Measurements from ENCODE around the gene IGFBP2.
A peak's percentile ranks its signal among the peaks of the same experiment; 100 is the strongest.

Gene IGFBP2

DNA sequence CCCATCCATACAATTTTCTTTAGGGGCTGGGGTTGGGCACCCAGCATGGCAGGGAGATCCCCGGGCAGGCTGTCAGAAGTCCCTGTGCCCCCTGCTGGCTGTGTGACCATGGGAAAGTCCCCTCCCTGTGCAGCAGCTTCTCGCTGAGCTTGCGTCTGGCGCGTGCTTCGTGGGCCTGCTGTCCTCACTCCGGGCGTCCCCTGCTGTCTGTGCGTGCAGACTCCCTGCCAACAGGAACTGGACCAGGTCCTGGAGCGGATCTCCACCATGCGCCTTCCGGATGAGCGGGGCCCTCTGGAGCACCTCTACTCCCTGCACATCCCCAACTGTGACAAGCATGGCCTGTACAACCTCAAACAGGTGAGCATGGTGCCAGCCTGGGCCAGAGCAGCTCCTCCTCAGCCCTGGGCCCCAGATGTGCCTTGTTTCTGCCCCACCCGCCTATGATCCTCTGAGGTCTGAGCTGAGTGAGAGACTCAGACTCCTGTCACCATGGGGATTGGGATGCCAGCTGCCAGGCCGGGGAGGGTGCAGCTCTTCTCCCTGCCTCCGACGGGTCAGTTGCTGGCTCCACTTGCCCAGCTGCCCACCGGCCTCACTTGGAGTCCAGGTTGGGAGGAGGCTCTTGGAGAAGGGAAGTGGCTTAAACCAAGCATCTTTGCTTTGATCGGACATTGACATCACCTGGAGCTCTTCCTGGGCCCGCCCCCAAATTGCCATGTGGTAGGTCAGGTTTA is 28.6 kb downstream of the IGFBP2 start:
- no peak for DNase-seq (ENCODE audit: low spot score)

DNA sequence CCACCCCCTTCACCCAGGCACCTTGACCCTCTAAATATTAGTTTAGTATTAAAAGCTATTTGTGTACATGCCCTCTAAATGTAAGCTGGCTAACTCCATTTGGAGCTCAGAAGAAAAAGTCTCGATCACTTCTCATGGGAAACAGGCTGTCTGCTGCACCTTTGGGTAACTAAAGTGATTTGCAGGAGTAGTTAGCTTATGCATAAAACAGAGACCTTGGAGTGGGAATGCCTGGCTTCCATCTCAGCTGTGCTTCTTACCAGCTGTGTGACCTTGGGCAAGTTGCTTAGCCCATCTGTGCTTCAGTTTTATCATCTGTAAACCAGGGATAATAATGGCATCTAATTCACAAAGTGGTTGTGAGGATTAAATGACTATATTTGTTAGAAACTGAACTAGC is 29.9 kb downstream of the IGFBP2 start:
- no peak for DNase-seq (ENCODE audit: low spot score)

DNA sequence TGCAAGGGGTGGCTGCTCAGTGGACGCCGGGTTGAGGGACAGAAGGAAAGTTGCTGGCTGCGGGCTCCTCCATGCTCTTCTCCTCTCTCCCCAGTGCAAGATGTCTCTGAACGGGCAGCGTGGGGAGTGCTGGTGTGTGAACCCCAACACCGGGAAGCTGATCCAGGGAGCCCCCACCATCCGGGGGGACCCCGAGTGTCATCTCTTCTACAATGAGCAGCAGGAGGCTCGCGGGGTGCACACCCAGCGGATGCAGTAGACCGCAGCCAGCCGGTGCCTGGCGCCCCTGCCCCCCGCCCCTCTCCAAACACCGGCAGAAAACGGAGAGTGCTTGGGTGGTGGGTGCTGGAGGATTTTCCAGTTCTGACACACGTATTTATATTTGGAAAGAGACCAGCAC is 30.6 kb downstream of the IGFBP2 start:
- no peak for DNase-seq (ENCODE audit: low spot score)

DNA sequence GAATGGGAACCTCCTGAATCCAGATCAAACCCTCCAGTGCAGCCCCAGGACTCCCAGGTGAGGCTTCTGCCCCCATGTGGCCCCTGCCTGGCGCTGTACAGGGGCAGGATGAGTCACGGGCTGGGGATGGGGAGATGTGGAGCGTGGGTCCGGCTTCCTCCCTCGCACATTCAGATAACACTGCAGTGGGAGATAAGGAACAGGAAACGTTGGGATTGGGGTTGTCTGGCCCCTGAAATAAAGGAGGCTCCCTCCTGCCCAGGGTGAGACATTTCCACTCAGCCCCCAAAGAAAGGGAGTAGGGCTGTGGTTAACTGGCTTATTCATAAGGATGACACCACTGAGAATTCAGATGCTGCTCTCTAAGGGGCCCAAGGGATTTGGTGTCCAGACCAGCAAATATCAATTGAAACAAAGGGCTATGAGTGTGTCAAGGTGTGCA is 31.4 kb downstream of the IGFBP2 start:
- peak; percentile 33 for DNase-seq (ENCODE audit: low spot score)

DNA sequence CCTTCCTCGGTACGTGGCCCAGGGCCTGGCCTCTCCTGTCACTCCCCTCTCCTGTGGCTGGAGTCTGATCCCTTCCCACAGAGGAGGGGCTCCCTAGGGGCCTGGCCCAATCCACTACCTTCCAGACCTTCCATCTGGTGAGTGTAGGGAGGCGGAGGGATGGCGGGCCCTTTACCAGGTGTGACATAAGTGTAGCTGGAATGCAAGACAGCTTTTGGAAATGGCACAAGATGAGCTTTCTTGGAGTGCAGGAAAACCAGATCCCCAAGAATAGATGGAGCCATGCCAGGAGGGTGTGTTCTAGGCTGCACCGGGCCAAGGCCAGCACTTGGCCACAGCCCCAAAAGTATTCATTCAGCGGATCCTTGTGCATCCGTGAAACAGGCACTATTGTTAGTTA is 32.0 kb downstream of the IGFBP2 start:
- peak; percentile 35 for DNase-seq (ENCODE audit: low spot score)

DNA sequence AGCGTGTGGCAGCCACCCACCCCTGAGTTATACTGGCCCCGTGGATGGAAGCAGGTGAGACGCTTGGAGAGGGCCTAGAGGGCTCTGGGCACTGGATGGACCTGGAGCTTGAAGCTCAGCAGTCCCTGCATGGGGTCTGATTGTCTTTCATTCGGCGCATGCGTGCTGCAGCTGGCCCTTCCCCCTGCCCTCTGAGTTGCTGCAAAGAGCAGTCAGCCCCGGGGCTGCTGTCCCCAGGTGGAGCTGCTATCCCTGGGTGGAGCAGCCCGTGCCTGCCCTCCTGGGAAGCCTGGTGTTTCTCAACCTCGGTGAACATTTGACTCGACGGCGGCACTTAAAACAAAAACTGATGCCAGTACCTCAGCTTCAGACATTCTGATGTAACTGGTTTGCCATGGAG is 32.5 kb downstream of the IGFBP2 start:
- DNase-seq (ENCODE audit: low spot score) = no peak

DNA sequence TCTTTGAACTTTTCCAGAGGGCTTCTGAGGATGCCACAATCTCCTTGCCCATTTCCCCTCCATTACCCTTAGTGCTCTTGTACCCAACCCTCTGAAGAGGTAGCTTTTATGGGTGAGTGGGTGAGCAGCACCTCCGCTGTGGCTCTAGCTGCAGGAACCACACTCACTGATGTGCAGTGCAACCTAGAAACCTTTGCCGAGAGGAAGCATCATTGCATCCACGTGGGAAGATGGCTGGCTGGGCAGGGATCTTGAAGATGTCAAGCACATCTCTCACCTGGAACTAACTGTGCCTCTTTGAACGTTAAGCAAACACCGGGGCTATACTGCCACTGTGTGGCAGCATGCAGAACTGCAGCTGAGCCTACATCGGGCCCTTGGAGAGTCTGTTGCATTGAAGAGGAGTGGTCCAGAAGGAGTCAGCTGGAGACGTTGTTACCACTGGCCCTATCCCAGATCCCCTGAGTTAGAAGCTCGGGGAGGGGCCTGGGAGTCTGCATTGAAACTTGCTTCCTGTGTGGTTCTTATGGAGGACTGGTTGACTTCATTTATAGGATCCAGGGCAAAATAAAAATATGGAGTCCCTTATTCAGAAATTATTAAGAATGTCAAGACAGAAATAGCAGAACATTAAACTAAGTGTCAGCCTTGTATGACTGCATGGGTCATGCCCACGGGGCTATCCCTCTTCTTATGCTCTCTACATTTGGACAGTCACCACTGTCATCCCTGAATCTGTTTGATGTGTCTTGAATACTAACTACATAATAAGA is 33.4 kb downstream of the IGFBP2 start:
- peak; percentile 81 for DNase-seq (ENCODE audit: low spot score)

DNA sequence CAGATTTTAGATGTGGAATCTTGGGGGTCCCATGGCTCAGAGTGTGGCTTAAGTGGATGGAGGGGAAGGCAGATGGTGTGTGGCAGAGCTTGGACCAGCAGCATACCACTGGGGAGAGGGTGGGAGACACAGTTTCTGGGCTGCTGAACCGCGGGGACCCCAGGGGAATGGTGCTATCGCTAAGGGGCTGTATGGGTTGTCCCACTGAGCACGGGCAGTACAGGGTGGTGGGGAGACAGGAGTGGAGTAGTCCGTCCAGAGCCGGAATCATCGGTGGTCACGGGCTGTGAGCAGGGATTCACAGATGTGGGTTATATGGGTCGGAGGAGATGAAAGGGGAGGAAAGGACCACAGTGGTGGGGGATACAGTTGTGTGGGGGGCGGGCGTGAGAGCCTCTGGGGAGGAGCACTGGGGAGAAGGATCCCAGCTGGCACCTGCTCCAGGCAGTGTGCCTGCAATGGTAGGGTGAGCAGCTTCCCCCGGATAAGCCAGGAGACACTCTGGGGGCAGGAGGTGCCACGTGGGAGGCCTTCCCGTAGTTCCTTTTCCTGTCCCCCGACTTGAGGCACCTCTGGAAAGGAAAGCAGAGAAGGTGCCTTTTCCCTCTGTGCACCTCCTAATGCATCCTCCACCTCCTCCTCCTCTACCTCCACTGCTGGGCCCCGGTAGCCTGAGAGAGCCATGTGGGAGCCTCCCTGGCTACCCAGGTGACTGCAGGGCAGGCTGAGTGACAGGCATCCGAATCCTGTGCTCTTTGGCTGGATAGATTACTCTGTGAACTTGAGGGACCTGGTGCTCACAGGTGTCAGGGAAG is 37.3 kb downstream of the IGFBP2 start:
- no peak for DNase-seq (ENCODE audit: low spot score)

DNA sequence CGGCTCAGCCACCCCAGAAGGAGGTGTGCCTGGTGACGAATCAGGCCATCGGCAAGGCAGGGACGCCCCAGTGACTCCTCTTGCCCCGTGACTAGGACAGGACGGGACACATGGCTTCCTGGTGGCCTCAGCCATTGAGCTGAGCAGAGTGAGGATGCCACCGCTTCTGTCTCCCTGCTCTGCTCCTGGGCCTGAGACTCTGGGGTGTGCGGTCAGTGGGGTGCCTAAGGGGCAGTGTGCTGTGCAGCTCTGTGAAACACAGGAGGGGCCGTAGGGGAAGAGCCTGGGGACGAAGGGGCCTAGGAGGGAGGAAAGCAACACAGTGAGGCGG is 37.8 kb downstream of the IGFBP2 start:
- DNase-seq (ENCODE audit: low spot score) = no peak

DNA sequence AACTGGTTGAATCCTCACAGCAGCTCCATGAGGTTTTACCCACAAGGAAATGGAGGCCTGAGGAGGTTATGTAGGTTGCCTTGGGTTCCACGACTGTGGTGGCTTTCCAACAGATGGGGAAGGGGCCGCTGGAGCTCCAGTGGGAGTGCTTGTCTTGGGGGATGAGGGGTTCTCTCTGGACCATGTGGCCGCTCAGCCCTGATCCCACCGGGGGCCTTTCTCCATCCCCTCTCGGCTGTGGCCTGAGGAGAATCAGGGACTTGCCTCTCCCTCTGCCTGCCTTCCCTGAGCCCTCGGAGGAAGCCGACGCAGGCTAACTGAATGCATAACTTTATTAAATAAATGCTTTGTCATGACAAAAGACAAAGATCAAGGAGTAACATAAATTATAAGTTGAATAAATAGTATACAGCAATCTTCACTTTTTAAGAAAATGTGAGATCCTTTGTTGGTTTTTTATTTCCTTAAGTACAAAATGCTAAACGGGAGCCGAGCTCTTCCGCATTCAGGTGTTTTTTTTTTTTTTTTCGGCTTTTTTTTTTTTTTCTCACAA is 38.6 kb downstream of the IGFBP2 start:
- no peak for DNase-seq (ENCODE audit: low spot score)

DNA sequence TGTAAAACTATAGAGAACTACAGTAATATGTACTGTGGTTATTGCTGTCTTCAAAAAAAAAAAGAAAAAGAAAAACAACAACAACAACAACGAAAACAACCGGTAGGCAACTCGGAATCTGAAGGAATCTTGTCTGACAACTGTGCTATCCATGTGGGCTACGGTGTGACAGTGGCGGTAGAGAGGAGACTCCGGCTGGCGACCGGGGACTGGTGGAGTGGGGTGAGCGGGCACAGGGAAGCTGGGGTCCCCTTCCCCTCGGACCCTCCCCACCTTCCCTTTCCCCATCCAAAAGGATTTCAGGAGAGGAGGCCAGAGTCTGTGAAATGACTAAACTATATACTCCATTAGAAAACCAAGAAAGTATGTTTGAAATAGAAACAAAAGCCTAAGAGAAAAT is 39.2 kb downstream of the IGFBP2 start:
- DNase-seq (ENCODE audit: low spot score) = no peak

DNA sequence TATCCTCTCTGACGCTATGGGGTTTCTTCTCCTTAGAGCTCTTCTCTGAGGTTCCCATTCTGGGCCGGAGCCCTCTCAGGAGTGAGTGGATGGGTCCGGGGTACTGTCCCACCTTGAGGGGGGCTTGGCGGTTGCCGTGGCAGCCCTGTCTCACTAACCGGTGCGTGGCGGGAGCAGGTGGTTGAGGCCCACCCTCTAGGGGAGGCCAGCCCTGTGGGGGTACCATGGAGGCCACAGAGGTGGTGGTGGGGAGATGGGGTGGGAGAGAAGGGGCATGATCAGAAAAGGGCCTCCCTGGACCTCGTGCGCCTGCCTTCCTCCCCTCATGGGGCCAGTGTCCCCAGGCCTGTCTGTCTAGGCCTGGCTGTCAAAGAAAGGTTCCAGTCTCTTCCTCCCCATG is 39.8 kb downstream of the IGFBP2 start:
- no peak for DNase-seq (ENCODE audit: low spot score)

DNA sequence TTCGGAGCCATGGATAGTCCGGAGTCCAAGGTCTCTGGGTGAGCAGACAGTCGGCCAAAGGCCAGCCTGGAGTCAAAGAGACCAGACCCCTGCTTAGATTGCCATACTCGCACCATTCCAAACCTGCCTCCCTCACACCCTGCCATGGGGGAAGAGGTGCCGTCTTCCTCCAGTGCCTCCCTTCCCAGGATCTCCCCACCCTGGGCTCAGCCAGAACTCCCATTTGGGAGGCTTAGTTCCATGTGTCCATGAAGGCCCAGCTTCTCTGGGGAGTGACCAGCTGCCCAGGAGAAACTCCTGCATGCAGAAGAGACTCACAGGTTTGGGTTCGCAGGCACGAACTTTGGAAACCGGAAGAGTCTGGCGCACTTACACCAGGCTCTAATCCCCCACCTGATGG is 40.4 kb downstream of the IGFBP2 start:
- DNase-seq (ENCODE audit: low spot score) = no peak

DNA sequence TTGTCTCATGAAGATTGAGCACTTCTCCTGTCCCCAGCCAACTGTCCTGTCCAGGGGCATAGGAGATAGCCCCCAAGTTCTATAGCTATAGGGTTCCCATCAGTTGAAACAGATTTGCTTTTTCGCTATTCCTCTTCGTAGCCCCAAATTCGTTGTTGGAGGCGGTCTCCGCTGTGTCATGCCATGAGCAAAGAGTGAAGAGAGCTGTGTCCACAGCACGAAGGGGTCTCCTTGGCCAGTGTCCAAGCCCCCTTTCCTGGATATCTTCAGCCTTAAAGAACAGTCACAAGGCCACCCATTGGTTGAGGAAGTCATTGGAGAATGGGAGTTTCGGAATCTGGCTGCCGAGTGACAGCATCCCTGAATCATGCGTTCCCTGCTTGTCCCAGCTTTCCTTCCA is 41.2 kb downstream of the IGFBP2 start:
- no peak for DNase-seq (ENCODE audit: low spot score)

DNA sequence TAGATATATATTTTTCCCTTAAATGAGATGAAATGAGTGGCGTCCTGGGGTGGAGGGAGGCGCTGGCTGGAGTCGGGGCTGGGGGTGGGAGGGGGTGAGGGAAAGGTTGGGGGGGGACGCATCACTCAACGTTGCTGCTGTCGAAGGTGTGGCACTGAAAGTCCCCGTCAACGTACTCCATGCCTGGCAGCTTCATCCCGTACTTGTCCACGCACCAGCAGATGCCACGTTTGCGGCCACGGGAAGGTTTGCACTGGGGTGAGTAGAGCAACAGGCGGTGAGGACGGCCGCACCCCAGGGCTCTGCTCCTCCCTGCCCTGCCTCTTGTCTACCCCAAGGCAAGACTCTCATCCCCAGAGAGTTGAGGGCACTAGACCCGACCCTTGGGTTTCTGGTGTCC is 43.4 kb downstream of the IGFBP2 start:
- no peak for DNase-seq (ENCODE audit: low spot score)

DNA sequence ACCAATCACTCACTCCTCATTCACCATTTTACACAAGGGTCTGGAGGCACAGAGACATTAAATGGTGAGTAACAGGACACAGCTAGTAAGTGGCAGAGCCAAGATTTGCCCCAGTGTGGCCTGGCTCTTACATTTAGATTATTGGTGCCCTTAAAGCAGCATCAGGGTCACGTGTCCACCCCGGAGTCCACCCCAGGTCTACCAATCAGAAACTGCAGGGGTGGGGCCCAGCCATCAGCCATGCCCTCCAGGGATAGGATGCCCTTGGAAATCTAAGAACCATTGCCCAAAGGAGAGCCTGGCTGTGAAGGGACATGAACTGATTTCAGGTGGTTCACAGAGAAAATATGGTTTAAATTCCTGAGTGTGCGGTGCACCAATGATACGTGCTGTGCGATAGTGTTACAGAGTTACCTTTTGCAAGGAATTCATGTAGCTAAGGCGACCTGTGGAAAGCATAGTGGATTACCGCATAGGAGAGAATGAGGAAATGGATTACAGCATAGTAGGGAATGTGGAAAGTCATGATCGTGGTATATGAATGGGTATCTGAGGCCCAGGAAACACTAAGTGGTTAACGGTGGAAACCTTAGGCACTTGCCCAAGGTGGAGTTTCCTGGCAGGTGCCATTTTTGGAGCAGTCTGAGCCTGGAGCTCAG is 44.3 kb downstream of the IGFBP2 start:
- no peak for DNase-seq (ENCODE audit: low spot score)

DNA sequence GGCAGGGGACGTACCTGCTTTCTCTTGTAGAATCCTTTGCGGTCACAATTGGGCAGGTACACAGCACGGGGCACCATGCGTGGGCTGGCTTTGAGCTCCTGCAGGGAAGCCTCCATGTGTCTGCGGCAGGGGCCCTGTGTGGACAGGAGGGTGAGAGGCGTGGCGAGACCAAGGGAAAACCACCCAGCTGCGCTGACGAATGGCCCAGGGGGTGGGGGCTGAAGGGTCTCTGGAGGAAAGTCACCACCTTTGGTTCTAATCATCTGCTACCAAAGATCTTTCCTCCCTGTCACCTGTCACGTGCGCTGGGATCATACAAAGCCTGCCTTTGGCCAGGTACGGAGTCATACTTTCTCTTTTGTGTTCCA is 44.9 kb downstream of the IGFBP2 start:
- no peak for DNase-seq (ENCODE audit: low spot score)

DNA sequence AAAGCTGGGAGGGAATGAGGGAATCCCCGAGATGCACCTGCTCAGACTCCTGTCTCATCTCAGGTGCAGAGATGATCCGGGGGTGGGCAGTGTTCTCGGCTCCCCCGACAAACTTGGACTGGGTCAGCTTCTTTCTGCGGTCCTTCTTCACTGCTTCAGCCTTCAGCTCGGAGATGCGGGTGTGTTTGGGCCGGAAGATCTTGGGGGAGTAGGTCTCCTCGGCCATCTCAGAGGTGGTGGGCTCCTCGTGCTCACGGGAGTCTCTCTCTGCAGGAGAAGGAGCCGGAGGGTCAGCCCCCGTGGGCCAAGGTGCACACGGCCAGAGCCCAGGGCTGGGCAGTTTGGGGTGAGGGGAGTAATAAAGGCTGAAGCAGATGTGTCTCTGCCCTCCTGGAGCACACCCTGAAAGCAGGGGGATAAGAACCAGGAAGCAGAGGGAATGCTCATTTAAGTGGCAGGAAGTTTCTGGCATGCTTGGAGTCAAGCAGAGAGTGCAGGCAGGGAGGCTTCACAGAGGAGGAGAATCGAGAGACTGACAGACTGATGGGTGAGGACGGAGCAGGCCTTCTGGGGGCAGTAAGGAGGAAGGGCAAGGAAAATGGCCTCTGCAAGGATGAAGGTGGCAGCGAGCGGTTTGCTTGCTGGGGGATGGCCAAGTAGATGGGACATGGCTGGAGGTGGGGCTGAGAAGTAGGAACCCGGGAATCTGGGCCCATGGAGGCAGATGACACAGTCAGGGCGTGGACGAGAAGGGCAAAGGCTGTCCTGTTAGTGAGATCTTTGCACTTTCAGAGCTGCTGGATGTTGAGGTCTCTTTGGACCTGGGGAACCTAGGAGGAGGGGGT is 45.8 kb downstream of the IGFBP2 start:
- DNase-seq (ENCODE audit: low spot score) = no peak

DNA sequence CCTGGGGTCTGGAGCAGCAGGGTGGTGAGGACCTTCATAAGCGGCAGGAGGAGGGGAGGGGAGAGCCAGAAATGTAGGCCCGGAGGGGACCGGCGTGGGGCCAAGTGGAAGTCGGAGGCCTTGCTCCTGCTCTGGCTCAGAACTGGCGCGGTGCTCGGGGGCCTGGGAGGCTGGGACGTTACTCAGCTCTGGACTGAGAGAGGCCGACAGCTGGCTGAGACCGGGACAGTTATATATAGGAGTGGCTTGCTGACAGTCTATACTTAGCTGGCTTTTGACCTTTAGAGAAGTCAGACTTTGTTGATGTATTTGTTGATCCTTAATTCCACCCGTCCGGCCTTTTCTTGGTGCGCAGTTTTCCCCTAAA is 46.4 kb downstream of the IGFBP2 start:
- DNase-seq (ENCODE audit: low spot score) = no peak

DNA sequence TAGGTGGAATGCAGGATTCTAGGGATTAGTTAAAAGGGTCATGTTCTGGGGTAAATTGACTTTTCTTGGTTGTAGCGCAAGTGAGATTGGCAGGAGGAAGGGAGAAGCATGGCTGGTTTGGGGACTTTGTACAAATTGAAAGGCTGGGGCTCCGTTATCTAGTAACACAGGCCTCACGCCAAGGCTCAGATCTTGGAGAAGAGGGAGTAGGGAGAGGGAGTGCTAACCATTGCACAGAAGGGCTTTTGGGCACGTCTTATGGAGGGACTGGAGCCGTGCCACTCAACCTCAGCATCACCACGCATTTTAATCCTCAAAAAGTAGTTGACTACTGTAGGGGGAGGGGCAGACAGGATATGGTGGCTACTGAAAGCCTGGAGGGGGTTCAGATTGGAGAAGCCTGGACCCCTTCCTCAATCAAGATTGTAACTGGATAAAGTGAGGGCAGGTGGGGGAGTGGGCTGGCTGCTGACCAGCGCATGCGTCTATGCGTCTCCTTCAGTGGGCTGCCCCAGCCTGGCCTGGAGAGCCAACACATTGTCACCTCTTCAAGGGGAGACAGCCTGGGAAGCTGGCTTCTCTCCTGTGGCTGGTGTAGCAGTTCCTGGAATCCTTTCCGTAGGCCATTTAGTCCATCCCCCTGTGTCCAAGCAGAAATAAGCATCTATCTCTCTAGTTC is 47.9 kb downstream of the IGFBP2 start:
- DNase-seq (ENCODE audit: low spot score) = no peak

DNA sequence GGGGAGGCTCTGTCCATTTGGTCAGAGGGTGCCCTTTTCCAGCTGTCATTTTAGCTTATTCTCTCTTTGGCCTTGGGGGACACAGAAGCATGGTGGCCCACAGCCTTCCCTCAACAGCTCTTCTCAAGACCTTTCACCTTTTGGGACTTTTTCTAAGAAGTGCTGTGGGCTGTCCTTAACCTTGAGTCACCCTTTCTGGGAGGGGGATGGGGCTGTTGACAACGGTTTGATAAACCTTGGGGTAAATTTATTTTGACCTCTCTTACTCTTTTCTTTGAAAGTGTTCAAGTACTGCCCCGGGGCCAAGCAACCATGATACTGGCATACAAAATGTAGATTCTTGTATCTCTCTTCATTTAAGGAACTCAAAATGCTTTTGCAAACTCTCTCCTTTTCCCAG is 48.5 kb downstream of the IGFBP2 start:
- no peak for DNase-seq (ENCODE audit: low spot score)

Data from GM03348 (cell line).